Measurements from ENCODE around the gene COL4A2. TPM values are rescaled to one million over a fixed set of nuclear protein-coding genes. Genes with fewer than 3 reads are reported as not detected.

The COL4A2 gene
- total RNA-seq, 4 donors from 2014 or later = 51.2 to 85.8 (median 70.5) TPM

DNA sequence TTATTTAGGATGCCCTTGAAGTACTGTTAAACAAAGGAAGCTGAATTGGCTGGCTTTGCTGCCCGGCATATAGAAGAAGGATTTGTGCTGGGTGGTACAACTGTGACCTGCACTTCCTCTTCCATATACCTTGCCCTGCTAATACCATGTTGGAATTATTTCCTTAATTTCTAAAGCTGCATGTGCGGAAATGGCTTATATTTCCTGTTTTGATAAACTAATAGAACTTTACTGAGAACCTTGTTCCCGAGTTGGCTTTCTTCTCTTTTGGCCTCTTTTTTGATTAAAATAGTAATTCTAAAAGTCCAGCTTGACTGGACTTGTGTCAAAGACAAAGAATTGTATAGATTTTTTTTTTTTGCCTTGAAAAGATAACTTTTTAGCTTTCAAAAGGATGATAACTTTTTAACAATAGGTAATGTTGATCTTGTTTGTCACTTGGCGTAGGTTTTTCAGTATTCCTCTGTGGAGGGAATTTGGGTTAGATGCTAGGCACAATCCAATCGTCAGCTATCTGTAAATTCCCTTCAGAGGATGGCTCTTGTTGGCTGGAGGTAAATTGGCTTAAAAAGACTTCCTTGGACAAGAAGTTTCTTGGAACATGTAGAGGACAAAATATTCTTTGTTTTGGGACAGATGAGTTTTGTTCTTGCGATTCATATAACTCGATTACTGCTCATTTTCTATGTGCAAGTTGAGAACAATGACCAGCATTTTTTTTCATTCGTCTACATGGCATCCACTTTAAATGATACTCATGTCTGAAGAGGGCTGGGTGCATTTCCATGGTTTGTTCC lies 41.4 kb downstream of the COL4A2 start:
- Histone ChIP-seq H3K36me3 (no peaks in the 10 kb centered on the region), H3K4me3 (no peak overlapping the region), H3K27ac (peak overlapping the region; percentile 50 to 68 (median 54)), H3K27me3 (no peaks in the 10 kb centered on the region), H3K9me3 (no peaks in the 10 kb centered on the region), H3K4me1 (peaks cover 16 to 35% of the 10 kb centered on the region in 2 donors)
- TF ChIP-seq, protein P1, sequence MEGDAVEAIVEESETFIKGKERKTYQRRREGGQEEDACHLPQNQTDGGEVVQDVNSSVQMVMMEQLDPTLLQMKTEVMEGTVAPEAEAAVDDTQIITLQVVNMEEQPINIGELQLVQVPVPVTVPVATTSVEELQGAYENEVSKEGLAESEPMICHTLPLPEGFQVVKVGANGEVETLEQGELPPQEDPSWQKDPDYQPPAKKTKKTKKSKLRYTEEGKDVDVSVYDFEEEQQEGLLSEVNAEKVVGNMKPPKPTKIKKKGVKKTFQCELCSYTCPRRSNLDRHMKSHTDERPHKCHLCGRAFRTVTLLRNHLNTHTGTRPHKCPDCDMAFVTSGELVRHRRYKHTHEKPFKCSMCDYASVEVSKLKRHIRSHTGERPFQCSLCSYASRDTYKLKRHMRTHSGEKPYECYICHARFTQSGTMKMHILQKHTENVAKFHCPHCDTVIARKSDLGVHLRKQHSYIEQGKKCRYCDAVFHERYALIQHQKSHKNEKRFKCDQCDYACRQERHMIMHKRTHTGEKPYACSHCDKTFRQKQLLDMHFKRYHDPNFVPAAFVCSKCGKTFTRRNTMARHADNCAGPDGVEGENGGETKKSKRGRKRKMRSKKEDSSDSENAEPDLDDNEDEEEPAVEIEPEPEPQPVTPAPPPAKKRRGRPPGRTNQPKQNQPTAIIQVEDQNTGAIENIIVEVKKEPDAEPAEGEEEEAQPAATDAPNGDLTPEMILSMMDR (IDR thresholded peaks at IDR 0.05 in 4 of 5, conservative IDR thresholded peaks at IDR 0.05 in 1 of 5) = no peak
- TF ChIP-seq POLR2A (IDR thresholded peaks at IDR 0.05) = no peak
- intact Hi-C loops (cut with DNase I; ENCODE audit: low total_unique reads) (loop anchor here (10.0 kb wide), 1 partner anchor 46 kb away; no protein-coding TSS in a partner anchor), in situ Hi-C loops (cut with MboI; ENCODE audit: low sequenced_read_pairs in 4 of 4) (no loop called here)
- no peak for ATAC-seq
- DNase-seq = no peak

DNA sequence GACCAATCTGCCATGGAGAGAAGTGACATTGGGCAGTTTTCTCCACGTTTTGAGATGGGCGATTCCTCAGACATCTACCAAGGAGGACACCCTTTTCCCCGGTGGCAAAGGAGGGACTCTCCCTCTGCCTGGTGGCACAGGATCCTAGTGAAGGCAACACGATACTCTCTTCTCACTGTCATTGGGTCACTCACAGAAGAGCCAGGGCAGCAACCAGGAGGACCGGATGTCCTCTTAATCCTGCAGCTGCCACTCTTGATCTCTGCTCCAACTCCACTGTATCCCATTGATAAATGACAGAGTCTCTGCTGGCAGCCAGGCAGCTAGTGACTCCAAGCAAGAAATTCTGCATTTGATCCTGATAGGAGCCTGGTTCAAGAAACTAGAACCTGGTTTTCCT lies 42.2 kb downstream of the COL4A2 start:
- Histone ChIP-seq H3K4me3 (no peak overlapping the region), H3K27me3 (no peaks in the 10 kb centered on the region), H3K36me3 (no peaks in the 10 kb centered on the region), H3K9me3 (no peaks in the 10 kb centered on the region), H3K4me1 (peaks cover 16 to 35% of the 10 kb centered on the region in 2 donors), H3K27ac (peak overlapping the region in 3 of 4 donors; percentile 50 to 68 (median 57))
- in situ Hi-C loops (cut with MboI; ENCODE audit: low sequenced_read_pairs in 4 of 4) = no loop called here
- no peak for TF ChIP-seq POLR2A (IDR thresholded peaks at IDR 0.05)
- TF ChIP-seq, protein P1 (IDR thresholded peaks at IDR 0.05 in 4 of 5, conservative IDR thresholded peaks at IDR 0.05 in 1 of 5) = no peak
- DNase-seq (no peak), ATAC-seq (peak; percentile 37 to 66)
- intact Hi-C loops (cut with DNase I; ENCODE audit: low total_unique reads) = loop anchor here (10.0 kb wide), 1 partner anchor 46 kb away; no protein-coding TSS in a partner anchor

GRCh38 chr13:110350049-110350448 lies 43.0 kb downstream of the COL4A2 start:
- H3K4me1 ChIP-seq = peaks cover 16 to 35% of the 10 kb centered on the region in 2 donors
- no peak overlapping the region for H3K27ac ChIP-seq
- no peaks in the 10 kb centered on the region for H3K36me3 ChIP-seq
- intact Hi-C loops (cut with DNase I; ENCODE audit: low total_unique reads) (no loop called here), in situ Hi-C loops (cut with MboI; ENCODE audit: low sequenced_read_pairs in 4 of 4) (no loop called here)
- no peaks in the 10 kb centered on the region for H3K9me3 ChIP-seq
- H3K4me3 ChIP-seq = no peak overlapping the region
- DNase-seq (no peak), ATAC-seq (no peak)
- H3K27me3 ChIP-seq = no peaks in the 10 kb centered on the region
- TF ChIP-seq POLR2A (IDR thresholded peaks at IDR 0.05) = no peak
- TF ChIP-seq, protein P1 (IDR thresholded peaks at IDR 0.05 in 4 of 5, conservative IDR thresholded peaks at IDR 0.05 in 1 of 5) = no peak

GRCh38 chr13:110350509-110350908 lies 43.4 kb downstream of the COL4A2 start:
- Histone ChIP-seq H3K27ac (no peak overlapping the region), H3K9me3 (no peaks in the 10 kb centered on the region), H3K36me3 (no peaks in the 10 kb centered on the region), H3K4me3 (no peak overlapping the region), H3K27me3 (no peaks in the 10 kb centered on the region), H3K4me1 (peaks cover 16 to 35% of the 10 kb centered on the region in 2 donors)
- ATAC-seq = no peak
- no peak for DNase-seq
- no peak for TF ChIP-seq POLR2A (IDR thresholded peaks at IDR 0.05)
- TF ChIP-seq, protein P1 (IDR thresholded peaks at IDR 0.05 in 4 of 5, conservative IDR thresholded peaks at IDR 0.05 in 1 of 5) = no peak
- in situ Hi-C loops (cut with MboI; ENCODE audit: low sequenced_read_pairs in 4 of 4) = no loop called here
- intact Hi-C loops (cut with DNase I; ENCODE audit: low total_unique reads) = no loop called here
